Endometrial microvascular endothelial cells (primary cell): ENCODE data around the gene SHMT2. TPM values are rescaled to one million over a fixed set of nuclear protein-coding genes. Genes with fewer than 3 reads are reported as not detected.

Experiments
- in situ Hi-C: cut with HindIII; loops from 2 replicates; pipeline ENCODE4 v1.10.0; 2017; ENCODE audit warnings: low sequenced_read_pairs, low pct_unique_long_range_greater_than_20kb; ENCODE audit errors: inconsistent ontology term
- total RNA-seq: library from RNA; depleted of rRNA; stranded (reverse); fragments of >200 nt; gene quantifications from one replicate; pipeline ENCODE4 v1.2.3, GENCODE V29; 2015; ENCODE audit errors: inconsistent ontology term

SHMT2 gene
- total RNA-seq, 1 donor from 2014 or later, result 172 TPM

- in situ Hi-C loops, result no loop called here
These were observed 7.0 kb upstream of the SHMT2 start for GRCh38 chr12:57222286-57223190.

GRCh38 chr12:57223191-57224165 lies 6.0 kb upstream of the SHMT2 start:
- in situ Hi-C loops, result no loop called here

- in situ Hi-C loops, result no loop called here
These were observed 5.1 kb upstream of the SHMT2 start for GRCh38 chr12:57224278-57224972.

GRCh38 chr12:57224973-57225679 lies 4.4 kb upstream of the SHMT2 start:
- in situ Hi-C loops, result no loop called here

GRCh38 chr12:57225680-57226210 lies 3.8 kb upstream of the SHMT2 start:
- in situ Hi-C loops, result no loop called here

GRCh38 chr12:57226588-57227314 lies 2.8 kb upstream of the SHMT2 start:
- in situ Hi-C loops, result no loop called here

GRCh38 chr12:57227315-57228115 lies 2.0 kb upstream of the SHMT2 start:
- in situ Hi-C loops, result no loop called here

GRCh38 chr12:57229046-57229633 lies 371 bp upstream of the SHMT2 start:
- in situ Hi-C loops, result no loop called here

GRCh38 chr12:57230381-57231155 lies 1.1 kb downstream of the SHMT2 start:
- in situ Hi-C loops, result no loop called here

GRCh38 chr12:57231276-57232021 lies 1.9 kb downstream of the SHMT2 start:
- in situ Hi-C loops, result no loop called here

GRCh38 chr12:57232156-57232756 lies 2.7 kb downstream of the SHMT2 start:
- in situ Hi-C loops, result no loop called here

GRCh38 chr12:57233357-57234232 lies 4.1 kb downstream of the SHMT2 start:
- in situ Hi-C loops, result no loop called here

GRCh38 chr12:57234233-57234570 lies 4.7 kb downstream of the SHMT2 start:
- in situ Hi-C loops, result no loop called here

- in situ Hi-C loops, result no loop called here
These were observed 5.1 kb downstream of the SHMT2 start for GRCh38 chr12:57234571-57235016.
